Stimulated activated CD4-positive, alpha-beta T cell treated with anti-CD3 and anti-CD28 coated beads, TNF-alpha, amount 100 ng/mL, for 48 hours (primary cell): ENCODE results near the gene SMIM12.
"Not testable (repeated sequence)": the region's sequence is repeated elsewhere in the genome, so short reads cannot be mapped to it uniquely, and the experiment has no call there.

Experiments
- DNase-seq, 3 donors: peaks; one replicate each; pipeline ENCODE4 v3.0.0-alpha.2; 2020; ENCODE audit warnings: low read depth in 3 of 3

The SMIM12 gene

DNA sequence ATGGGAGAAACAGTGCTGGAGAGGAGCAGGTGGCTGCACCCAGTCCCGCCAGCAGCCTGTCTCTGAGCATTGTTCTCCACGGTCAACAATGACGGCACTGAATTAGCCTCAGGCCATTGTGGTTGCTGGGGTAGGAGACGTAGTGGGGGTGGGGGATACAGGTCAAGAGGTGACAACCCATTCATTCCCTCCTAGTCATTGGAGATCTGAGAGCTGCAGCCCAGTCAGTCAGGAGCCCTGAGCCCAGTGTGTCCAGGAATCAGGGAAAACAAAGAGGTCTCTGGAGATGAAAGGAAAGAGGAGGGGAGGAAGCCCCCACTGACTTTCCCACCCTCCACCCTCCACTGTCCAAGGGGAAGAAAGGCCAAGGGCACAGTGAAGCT lies 15.3 kb downstream of the SMIM12 start:
- no peak for DNase-seq

DNA sequence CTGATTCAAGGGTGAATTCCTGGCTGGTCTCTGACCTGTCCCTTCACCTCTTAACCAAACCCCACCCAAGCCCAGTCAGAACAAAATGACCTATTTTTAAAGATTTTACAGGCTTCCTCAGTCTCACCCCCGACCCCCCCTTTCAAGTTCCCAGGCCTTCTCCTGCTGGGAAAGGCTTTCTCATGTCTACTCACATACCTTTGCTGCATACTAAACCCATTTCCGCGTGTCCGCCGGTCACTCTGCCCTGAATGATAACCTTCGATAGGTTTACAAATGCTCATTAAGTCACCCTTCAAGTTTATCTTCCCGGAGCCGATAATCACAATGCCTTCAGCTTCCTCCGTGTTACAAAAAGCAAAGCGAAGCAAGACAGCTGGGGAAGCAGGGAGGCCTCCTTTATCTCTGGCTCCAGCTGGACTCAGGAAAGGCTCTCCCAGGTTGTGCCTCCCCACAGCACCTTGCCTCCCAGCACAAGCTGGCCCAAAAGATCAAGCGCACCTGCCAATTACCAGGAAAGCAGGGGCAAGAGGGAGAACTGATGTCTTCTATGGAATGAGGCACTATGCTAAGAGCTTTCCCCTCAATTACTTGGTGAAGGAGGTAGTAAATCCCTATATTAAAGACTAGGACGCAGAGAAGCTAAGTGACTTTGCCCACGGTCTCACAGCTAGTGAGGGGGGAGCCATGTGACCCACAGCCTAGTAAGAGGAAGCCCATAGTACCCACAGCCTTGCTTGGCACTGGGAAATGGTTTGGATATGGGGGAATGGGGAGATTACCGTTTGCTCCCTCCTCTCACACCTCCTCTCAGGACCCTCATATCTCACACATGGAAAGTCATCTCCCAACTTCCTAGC lies 15.9 kb downstream of the SMIM12 start:
- no peak for DNase-seq

DNA sequence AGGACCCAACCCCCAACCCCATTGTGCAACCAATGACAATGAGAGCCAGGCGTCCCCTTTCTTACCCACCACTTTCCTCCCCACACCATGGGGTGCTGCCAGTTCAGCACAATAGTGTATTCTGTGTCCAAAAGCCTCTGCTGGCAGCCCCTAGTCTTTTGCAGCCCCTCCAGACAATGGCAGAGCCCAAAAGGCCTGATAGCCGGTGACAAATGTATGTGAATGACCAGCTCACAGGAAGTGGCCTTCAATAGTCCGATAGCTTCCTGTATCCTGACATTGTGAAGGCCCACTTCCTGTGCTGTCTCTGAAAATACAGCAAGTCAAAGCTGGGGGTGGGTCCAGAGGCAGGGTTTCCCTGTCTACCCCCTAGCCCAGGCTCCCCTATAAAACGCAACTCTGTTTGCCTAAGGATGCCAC lies 16.6 kb downstream of the SMIM12 start:
- DNase-seq = no peak

DNA sequence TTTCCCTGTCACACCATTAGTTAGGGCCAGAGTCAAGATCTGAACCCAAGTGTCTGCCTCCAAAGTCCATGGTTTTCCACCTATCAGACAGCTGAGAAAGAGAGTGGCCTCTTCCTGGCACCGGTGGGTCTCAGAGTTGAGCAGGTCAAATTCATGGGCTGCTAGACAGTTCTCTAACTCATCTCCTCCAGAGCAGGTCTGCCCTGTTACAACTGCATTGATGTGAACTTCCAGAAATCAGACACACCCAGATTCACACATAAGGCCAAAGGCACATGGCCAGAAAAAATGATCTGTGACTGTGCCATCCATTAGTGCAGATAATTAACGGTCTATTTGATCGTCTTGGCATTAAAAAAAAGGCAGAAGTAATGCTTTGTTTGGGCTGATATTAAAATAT lies 17.5 kb downstream of the SMIM12 start:
- DNase-seq = no peak

DNA sequence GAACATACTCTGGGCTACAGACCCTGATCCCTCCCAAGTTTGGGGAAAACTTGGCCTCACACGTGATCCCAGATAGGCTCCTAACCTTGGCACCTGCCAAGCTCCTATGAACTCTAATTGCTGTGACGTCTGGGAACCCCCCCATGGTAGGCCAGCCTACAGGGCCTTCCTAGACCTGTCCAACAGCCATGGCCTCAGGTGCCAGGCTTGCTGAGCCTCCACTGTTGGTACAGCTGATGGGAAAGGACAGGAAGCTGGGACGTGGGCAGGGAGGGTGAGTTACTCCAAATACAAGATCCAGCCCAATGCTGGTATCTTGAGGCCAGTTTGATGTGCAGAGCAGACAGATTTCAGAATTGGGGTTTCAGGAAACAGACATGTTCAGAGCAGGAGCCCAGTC lies 19.1 kb downstream of the SMIM12 start:
- no peak for DNase-seq

DNA sequence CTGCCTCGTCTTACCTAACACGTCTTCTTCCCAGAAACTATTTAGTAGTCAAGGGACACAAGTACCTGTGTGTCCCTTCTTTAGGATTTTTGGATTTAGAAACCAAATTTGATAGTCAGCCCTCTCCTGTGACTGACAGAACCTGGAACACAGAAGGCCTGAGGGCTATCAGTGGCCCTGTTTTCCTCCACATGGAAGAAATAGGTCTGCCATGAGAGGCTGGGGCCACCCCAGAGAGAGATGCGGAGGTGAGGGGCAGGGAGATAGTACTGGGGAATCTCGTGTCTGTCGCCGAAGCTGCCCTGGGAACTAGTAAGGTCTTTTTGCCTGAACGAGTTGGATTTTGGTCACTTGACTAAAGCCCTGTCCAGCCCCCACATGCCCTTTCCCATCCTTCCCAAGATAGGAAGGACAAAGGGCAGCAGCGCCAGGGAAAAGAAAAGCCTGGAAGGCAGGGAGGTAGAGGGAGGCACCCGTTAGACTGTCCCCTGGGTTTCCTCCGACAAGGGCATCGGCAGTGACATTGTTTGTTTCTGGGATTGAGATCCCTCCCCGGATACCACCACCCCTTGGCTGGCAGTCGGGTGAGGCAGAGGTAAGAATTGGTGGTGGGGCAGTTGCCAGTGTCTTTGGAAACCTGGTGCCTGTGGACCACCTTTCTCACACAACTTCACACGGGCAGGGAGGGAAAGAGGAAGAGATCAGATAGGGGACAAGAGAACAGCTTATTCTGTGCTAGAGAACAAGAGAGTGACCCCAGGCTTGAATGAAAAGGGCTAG lies 19.8 kb downstream of the SMIM12 start:
- no peak for DNase-seq

DNA sequence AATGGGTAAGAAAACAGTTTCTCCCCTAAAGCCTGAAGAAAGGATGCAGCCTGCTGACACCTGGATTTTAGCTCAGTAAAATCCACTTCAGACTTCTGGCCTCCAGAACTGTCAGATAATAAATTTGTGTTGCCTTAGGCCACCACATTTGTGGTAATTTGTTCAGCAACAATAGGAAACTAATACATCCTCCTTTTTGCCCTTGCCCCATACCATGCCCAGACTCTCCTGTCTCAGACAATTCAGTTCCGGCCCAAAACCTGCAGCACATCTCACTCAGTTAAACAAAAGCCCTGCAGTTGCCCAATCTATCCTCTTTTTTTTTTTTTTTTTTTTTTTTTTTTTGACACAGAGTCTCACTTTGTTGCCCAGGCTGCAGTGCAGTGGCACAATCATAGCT lies 25.8 kb downstream of the SMIM12 start:
- DNase-seq = no peak

DNA sequence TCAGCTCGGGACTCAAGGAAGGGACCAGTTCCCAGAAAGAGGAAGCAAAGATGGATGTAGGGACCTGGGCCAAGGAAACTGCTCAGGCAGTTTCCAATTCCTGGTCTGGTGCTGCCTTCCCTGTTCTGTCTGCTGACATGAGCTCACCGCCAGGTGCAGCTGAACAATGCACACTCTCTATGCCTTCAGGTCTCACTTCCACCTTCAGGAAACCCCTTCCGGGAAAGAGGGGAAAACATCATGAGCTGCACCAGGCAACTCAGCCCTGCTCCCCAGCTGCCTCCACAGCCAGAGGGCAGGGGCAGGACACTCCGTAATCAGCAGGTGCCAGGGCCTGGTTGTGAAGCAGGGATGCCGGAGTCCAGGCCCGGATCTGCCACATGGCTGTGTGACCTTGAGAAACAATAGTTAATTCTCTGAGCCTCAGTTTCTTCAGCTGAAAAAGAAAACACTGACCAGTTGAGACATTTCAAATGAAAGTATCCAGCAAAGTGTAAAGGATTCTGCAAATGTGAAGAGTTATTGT lies 27.8 kb downstream of the SMIM12 start:
- no peak for DNase-seq

DNA sequence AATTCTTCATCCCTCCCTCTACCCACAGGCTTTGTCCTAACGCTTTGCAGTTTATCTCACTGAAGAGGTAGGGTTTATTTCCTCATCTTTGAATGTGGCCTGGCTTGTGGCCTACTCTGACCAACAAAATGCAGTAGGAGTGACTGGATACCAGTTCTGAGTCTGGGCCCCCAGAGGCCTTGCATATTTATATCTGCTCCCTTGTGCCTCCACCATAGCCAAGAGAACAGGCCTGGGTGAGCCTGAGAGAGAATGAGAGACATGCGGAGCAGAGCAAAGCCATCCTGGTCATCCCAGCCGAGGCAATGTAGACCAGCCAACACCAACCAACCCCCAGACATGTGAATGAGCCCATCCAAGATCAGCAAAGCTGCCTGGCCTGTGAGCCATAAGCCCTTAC lies 30.3 kb downstream of the SMIM12 start:
- DNase-seq = no peak

DNA sequence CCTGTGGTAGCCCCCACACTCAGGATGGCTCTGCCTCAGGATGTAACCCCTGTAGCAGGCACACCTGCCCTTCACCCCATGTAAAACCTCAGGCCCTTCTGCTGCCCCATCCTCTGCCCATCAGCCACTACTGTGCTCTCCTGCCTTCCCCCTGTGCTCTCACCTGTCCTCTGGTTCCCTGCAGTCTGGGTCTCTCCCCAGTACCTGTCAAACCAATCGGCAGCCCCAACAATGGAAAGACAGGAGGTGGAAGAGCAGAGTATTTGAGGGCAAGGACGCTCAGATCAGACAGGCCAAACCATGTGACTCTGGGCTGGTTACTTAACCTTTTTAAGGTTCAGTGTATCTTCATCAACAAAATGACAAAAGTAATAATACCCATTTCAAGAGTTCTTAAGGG lies 30.9 kb downstream of the SMIM12 start:
- no peak for DNase-seq

DNA sequence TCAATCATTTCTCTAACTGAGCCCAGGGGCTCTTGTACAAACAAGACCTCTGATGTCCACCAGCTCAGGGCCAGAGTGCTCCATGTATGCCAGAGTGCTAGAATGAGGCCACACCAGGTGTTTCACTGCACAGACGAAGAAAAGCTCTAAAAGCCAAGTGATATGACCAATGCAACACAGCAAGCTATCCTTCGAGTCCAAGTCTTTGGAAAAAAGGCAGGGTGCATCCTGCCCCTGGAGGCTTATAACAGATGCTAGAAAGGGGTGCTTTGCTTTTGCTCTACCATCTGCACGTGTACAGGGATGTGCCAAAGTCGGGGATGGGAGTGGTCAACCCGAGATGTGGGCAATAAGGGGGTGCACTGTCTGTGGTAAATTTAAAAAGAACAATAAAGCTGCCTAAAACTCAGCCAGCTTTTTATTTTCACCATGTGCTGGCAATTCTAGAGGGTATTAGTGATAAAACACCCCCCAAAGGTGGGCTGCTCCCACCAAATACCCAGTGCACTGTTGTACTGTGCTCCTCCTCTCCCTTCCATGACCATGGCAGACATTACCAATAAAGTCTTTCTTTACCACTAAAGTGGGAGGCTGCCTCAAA lies 32.1 kb downstream of the SMIM12 start:
- no peak for DNase-seq

DNA sequence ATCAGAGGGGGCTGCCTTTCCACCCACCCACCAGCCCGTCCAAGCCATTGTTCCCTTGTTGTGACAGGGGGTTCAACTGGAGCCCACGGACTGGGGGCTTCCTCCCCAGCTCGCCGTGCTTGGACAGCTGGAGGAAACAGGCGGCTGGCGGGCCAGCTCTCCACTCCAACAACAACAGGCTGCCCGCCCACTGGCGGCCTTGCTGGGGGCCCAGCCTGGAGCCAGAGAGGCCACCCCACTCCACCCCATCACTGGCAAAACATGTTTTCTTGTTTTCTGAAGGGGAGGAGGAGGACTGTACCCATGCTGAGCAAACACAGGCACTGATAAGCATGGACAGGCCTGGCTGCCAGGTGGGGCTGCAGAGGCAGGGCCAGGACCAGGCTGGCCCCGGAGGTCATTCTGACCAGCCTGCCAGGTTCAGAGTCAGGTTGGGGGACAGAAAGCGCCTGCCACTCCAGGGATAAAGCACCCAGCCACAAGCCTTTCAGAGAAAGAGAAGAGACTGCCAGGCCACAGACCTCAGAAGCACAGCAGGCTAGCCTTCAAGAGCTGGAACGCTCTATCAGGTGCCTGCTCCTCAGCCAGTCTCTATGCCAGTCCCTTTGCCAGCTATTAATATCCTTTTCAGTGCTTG lies 34.0 kb downstream of the SMIM12 start:
- no peak for DNase-seq

DNA sequence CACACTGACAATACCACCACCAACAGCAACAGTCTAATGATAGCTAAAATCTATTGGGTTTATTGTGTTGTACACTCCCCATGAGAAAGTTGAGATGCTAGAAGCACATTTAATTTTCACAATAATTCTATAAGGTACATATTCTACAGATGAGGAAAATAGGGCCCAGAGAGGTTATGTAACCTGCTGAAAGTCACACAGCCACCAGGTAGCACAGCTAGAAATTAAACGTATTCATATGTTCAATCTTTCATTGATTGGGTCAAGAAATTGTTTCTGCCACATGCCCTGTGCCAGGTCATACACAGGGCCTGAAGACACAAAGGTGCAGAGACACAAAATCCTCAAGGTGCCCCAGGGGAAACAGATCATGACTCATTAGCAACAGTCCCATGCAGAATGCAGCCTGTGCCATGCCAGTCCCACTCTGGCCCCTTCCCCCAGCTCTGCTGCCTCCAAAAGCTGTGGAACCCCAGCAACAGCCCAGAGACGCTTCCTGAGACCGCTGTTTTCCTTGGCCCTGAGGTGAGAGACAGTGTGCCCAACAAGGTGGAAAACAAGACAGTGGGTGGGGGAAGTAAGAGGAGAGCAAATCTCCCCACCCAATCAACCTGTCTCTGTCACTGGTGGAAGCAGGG lies 34.6 kb downstream of the SMIM12 start:
- no peak for DNase-seq

DNA sequence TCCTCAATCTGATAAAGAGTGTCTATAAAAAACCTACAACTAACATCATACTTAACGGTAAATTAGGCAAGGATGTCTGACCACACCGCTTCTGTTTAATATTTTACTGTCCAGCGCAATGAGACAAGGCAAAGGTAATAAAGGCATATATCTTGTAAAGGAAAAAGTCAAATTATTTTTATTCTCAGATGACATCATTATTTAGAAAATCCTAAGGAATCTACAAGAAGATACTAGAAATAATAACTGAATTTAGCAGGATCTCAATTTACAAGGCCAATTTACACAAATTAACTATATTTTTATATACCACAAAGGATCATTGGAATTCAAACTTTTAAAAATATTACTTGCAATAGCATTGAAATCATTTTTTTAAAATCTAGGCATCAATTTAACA lies 37.3 kb downstream of the SMIM12 start:
- no peak for DNase-seq

DNA sequence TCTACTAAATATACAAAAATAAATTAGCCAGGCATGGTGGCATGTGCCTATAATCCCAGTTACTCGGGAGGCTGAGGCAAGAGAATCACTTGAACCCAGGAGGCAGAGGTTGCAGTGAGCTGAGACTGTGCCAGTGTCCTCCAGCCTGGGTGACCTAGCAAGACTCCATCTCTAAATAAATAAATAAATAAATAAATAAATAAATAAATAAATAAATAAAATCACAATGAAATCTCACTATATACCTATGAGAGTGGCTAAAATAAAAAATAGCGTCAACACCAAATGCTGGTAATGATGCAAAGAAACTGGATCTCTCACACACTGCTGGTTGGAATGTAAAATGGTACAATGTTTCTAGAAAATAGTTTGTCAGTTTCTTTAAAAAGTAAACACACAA lies 40.7 kb downstream of the SMIM12 start:
- DNase-seq = not testable (repeated sequence)

DNA sequence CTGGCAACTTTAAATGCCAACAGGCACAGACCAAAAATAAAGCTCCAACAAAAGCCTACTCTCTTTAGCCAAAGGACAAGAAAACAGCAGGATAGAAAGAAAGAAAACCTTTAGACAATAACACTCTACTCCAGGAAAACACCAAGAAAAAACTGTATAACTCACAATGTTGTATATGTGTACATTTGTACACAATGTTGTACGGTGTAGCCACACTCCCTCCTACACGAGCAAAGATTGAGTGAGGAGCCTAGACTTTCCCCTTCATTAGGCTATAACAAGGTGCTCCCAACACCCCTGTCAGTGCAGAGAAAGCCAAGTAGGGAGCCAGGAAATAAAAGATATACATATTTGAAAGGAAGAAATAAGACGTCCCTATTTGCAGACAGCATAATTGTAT lies 42.8 kb downstream of the SMIM12 start:
- no peak for DNase-seq

DNA sequence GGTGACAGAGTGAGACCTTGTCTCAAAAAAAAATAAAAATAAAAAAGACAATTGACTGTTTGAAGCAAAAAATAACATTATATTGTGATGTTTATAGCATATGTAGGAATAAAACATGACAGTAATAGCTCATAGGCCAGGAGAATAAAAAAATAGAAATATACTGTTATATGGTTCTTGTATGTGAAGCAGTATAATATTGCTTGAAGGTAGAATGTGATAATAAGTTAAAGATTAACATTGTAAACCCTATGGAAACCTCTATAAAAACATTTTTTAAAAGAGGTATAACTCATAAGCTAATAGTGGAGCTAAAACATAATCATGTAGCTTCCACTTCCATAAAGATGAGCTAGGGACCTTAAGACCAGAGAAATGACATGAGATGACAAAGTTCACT lies 43.2 kb downstream of the SMIM12 start:
- no peak for DNase-seq

DNA sequence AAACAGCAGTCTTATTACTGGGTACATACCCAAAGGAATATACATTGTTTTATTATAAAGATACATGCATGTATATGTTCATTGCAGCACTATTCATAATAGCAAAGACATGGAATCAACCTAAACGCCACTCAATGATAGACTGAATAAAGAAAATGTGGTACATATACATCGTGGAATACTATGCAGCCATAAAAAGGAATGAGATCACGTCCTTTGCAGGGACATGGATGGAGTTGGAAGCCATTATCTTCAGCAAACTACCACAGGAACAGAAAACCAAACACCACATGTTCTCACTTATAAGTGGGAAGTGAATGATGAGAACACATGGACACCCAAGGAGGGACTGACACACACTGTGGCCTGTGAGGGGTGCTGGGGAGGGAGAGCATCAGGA lies 48.8 kb downstream of the SMIM12 start:
- DNase-seq = not testable (repeated sequence)

DNA sequence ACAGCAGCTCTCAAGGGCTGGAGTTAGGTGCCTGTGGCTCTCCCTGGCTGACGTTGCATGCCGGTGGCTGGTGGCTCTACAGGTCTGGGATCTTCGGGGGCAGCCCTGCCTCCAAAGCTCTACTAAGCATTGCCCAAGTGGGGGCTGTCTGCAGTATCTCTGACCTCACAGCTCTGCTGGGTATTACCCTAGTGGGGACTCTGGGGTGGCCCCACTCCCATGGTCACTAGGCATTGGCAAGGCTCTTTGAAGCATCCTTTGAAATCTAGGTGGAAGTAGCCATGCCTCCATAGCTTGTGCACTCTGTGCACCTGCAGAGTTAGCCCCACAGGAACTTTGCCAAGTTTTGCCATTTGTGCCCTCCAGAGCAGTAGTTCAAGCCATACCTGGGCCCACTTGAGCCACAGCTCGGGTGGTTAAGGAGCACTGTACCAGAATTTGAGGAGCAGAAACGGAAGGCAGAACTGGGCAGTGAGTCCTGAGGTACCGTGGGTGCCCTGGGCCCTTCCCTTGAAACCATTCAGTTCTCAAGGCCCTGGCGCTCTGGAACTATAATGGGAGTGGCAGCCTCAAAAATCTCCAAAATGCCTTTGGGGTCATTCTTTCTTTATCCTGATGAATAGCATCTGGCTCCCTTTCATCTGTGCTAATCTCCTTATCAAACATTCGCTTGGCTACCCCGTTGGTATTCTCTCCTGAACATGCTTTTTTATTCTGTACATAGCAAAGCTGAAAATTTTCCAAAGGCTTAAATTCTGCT lies 51.3 kb downstream of the SMIM12 start:
- no peak for DNase-seq

DNA sequence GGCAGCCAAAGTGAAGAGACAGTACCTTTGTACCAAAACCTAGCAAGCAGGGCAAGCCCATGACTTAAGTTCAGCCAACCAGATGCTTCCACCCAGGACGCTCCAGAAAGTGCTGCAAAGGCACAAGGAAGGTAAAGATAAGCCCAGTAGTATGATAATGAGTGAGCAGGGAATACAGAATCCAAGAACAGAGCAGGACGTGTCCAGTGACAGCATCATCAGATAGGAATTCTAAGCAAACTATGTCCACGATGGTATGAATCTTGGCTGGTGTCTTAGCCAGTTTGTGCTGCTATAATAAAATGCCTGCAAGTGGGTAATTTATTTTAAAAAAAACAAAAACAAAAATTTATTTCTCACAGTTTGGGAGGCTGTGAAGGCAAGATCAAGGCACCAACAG lies 53.2 kb downstream of the SMIM12 start:
- DNase-seq = no peak

DNA sequence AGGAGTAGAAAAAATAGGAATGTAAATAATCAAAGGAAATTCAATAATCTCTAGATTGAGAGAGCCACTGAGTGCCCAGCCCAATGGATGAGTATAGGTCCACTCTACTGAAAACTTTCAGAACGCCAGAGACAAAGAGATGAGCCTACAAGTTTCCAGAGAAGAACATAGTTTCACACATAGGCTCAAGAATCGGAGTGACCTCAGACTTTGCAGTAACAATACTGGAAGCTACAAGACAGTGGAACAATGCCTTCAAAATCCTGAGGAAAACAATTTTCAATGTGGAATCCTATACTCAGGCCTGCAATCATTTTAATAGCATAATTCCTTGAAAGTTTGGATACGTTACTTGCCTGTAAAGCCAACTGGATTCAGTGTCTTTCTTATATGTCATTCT lies 55.8 kb downstream of the SMIM12 start:
- DNase-seq = no peak
